ENCODE data around the gene UXS1.

DNA sequence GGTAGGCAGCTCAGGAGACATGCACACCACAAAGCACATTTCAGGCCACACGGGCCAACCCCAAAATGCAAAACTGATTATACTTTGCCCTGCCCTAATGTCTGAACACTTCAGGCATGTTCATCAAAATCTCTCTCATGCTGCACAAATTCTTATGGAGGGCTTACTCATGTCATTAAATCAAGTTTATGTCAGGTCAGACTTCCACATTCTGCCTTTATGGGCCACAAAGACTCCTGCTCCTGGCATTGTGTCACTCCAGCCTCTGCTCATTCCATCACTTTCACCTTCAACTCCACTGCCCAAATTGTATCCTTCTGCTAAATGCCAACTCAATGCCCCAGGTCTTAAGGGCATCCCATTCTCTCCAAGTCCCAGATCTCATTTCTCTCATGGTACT lies 9.2 kb downstream of the UXS1 start:
- TF ChIP-seq POLR2A (IDR thresholded peaks at IDR 0.05; ENCODE audit: low read depth) (no peak), EP300 (IDR thresholded peaks at IDR 0.05) (no peak)
